Large intestine (tissue), 3 donors: ENCODE measurements around the gene ST7. TPM values are rescaled to one million over a fixed set of nuclear protein-coding genes. Genes with fewer than 3 reads are reported as not detected.

Experiments
- DNase-seq, 2 donors: peaks; one replicate each; pipeline versions ENCODE4 v3.0.0 to v3.0.0-alpha.2; 2013
- H3K27ac ChIP-seq: one replicate; pipeline ENCODE4 v1.5.1; 2013; ENCODE audit warnings: low read length
- H3K27me3 ChIP-seq: 2 replicates; pipeline ENCODE4 v1.6.1; 2013; ENCODE audit warnings: low read length; ENCODE audit not compliant: control insufficient read depth, insufficient read depth
- H3K36me3 ChIP-seq: 2 replicates; pipeline ENCODE4 v1.6.1; 2013; ENCODE audit warnings: low read length; ENCODE audit not compliant: control insufficient read depth, insufficient read depth
- H3K4me1 ChIP-seq: one replicate; pipeline ENCODE4 v1.6.1; 2013; ENCODE audit warnings: low read length; ENCODE audit not compliant: control insufficient read depth, insufficient read depth
- H3K4me3 ChIP-seq: one replicate; pipeline ENCODE4 v1.5.1; 2013; ENCODE audit warnings: low read length
- H3K9me3 ChIP-seq: one replicate; pipeline ENCODE4 v1.6.1; 2013; ENCODE audit warnings: mild to moderate bottlenecking, low read depth, low read length, moderate library complexity; ENCODE audit not compliant: control insufficient read depth
- WGBS: methylation state at CpG from one replicate; pipeline ENCODE4 v1.1.5; 2013; ENCODE audit warnings: low lambda C conversion rate; ENCODE audit not compliant: insufficient coverage; 5-methylcytosine and 5-hydroxymethylcytosine counted together
- polyA plus RNA-seq: library from polyadenylated mRNA; unstranded; fragments of 120-200 nt; gene quantifications from one replicate; pipeline ENCODE4 v1.2.1, GENCODE V29; 2013

The ST7 gene
- polyA plus RNA-seq, 1 donor: 25.1 TPM

GRCh38 chr7:117135553-117135891, 182.2 kb downstream of the ST7 start:
- H3K9me3 ChIP-seq: no peaks in the 10 kb centered on the region
- H3K4me1 ChIP-seq: no peaks in the 10 kb centered on the region
- no peaks in the 10 kb centered on the region for H3K27me3 ChIP-seq
- DNase-seq: no peak
- WGBS: no CpG with 5 or more reads among the region's 1 CpG
- H3K36me3 ChIP-seq: peaks cover 17% of the 10 kb centered on the region
- H3K27ac ChIP-seq: no peak overlapping the region
- H3K4me3 ChIP-seq: no peak overlapping the region

- no peaks in the 10 kb centered on the region for H3K9me3 ChIP-seq
- no peaks in the 10 kb centered on the region for H3K4me1 ChIP-seq
- H3K4me3 ChIP-seq: no peak overlapping the region
- H3K36me3 ChIP-seq: peaks cover 22% of the 10 kb centered on the region
- no peaks in the 10 kb centered on the region for H3K27me3 ChIP-seq
- no CpG with 5 or more reads among the region's 3 CpGs for WGBS
- no peak for DNase-seq
- H3K27ac ChIP-seq: no peak overlapping the region
These were observed 184.6 kb downstream of the ST7 start for GRCh38 chr7:117137868-117138267.

- no peaks in the 10 kb centered on the region for H3K9me3 ChIP-seq
- H3K4me3 ChIP-seq: no peak overlapping the region
- no peaks in the 10 kb centered on the region for H3K4me1 ChIP-seq
- no peaks in the 10 kb centered on the region for H3K27me3 ChIP-seq
- H3K36me3 ChIP-seq: peaks cover 20% of the 10 kb centered on the region
- WGBS: 100% methylated on average over 1 of the region's 3 CpGs
- no peak overlapping the region for H3K27ac ChIP-seq
- no peak for DNase-seq
These were observed 185.2 kb downstream of the ST7 start for GRCh38 chr7:117138495-117138894.

GRCh38 chr7:117138981-117139380, 185.7 kb downstream of the ST7 start:
- Histone ChIP-seq H3K9me3 (no peaks in the 10 kb centered on the region), H3K4me1 (no peaks in the 10 kb centered on the region), H3K27me3 (no peaks in the 10 kb centered on the region), H3K36me3 (peaks cover 20% of the 10 kb centered on the region), H3K4me3 (no peak overlapping the region), H3K27ac (no peak overlapping the region)
- no peak for DNase-seq
- 100% methylated on average over 1 of the region's 1 CpG for WGBS

- peaks cover 20% of the 10 kb centered on the region for H3K36me3 ChIP-seq
These were observed 186.2 kb downstream of the ST7 start for GRCh38 chr7:117139397-117139984.

GRCh38 chr7:117140921-117141320, 187.6 kb downstream of the ST7 start:
- H3K4me1 ChIP-seq: no peaks in the 10 kb centered on the region
- no peaks in the 10 kb centered on the region for H3K9me3 ChIP-seq
- 57% methylated on average over 1 of the region's 3 CpGs for WGBS
- H3K27me3 ChIP-seq: no peaks in the 10 kb centered on the region
- no peak overlapping the region for H3K27ac ChIP-seq
- H3K4me3 ChIP-seq: no peak overlapping the region
- DNase-seq: no peak
- peaks cover 17% of the 10 kb centered on the region for H3K36me3 ChIP-seq

More at GRCh38 chr7:117139397-117139984, 186.2 kb downstream of the ST7 start:
- Histone ChIP-seq H3K27me3 (no peaks in the 10 kb centered on the region), H3K4me1 (no peaks in the 10 kb centered on the region), H3K4me3 (no peak overlapping the region), H3K27ac (no peak overlapping the region), H3K9me3 (no peaks in the 10 kb centered on the region)
- no peak for DNase-seq
- WGBS: 100% methylated on average over 1 of the region's 3 CpGs

GRCh38 chr7:117143066-117143465, 189.8 kb downstream of the ST7 start:
- Histone ChIP-seq H3K36me3 (peaks cover 16% of the 10 kb centered on the region), H3K4me1 (no peaks in the 10 kb centered on the region), H3K9me3 (no peaks in the 10 kb centered on the region), H3K4me3 (no peak overlapping the region), H3K27me3 (no peaks in the 10 kb centered on the region), H3K27ac (no peak overlapping the region)
- 69% methylated on average over 3 of the region's 4 CpGs for WGBS
- DNase-seq: no peak

GRCh38 chr7:117143580-117143979, 190.3 kb downstream of the ST7 start:
- Histone ChIP-seq H3K27me3 (no peaks in the 10 kb centered on the region), H3K4me3 (no peak overlapping the region), H3K4me1 (peaks cover 2% of the 10 kb centered on the region), H3K36me3 (peaks cover 11% of the 10 kb centered on the region), H3K27ac (no peak overlapping the region), H3K9me3 (no peaks in the 10 kb centered on the region)
- DNase-seq: no peak
- WGBS: 100% methylated on average over 1 of the region's 2 CpGs

GRCh38 chr7:117145333-117145732, 192.0 kb downstream of the ST7 start:
- H3K4me1 ChIP-seq: peaks cover 14% of the 10 kb centered on the region
- H3K4me3 ChIP-seq: no peak overlapping the region
- no peaks in the 10 kb centered on the region for H3K9me3 ChIP-seq
- no peak for DNase-seq
- peaks cover 8% of the 10 kb centered on the region for H3K36me3 ChIP-seq
- no peaks in the 10 kb centered on the region for H3K27me3 ChIP-seq
- WGBS: no CpG with 5 or more reads among the region's 1 CpG
- H3K27ac ChIP-seq: no peak overlapping the region

- Histone ChIP-seq H3K27me3 (no peaks in the 10 kb centered on the region), H3K9me3 (no peaks in the 10 kb centered on the region), H3K4me3 (no peak overlapping the region), H3K27ac (no peak overlapping the region), H3K4me1 (peaks cover 14% of the 10 kb centered on the region), H3K36me3 (peaks cover 6% of the 10 kb centered on the region)
- WGBS: no CpG with 5 or more reads among the region's 1 CpG
- no peak for DNase-seq
These were observed 192.8 kb downstream of the ST7 start for GRCh38 chr7:117146059-117146458.

GRCh38 chr7:117146511-117146910, 193.2 kb downstream of the ST7 start:
- WGBS: 100% methylated on average over 1 of the region's 3 CpGs
- Histone ChIP-seq H3K4me1 (peaks cover 15% of the 10 kb centered on the region), H3K27me3 (no peaks in the 10 kb centered on the region), H3K36me3 (peaks cover 6% of the 10 kb centered on the region), H3K9me3 (no peaks in the 10 kb centered on the region), H3K4me3 (no peak overlapping the region), H3K27ac (no peak overlapping the region)
- no peak for DNase-seq
